ENCODE measurements around the gene EFR3B.
A peak's percentile ranks its signal among the peaks of the same experiment; 100 is the strongest.
"Not testable (repeated sequence)": the region's sequence is repeated elsewhere in the genome, so short reads cannot be mapped to it uniquely, and the experiment has no call there.

Gene EFR3B, protein sequence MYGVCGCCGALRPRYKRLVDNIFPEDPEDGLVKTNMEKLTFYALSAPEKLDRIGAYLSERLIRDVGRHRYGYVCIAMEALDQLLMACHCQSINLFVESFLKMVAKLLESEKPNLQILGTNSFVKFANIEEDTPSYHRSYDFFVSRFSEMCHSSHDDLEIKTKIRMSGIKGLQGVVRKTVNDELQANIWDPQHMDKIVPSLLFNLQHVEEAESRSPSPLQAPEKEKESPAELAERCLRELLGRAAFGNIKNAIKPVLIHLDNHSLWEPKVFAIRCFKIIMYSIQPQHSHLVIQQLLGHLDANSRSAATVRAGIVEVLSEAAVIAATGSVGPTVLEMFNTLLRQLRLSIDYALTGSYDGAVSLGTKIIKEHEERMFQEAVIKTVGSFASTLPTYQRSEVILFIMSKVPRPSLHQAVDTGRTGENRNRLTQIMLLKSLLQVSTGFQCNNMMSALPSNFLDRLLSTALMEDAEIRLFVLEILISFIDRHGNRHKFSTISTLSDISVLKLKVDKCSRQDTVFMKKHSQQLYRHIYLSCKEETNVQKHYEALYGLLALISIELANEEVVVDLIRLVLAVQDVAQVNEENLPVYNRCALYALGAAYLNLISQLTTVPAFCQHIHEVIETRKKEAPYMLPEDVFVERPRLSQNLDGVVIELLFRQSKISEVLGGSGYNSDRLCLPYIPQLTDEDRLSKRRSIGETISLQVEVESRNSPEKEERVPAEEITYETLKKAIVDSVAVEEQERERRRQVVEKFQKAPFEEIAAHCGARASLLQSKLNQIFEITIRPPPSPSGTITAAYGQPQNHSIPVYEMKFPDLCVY

DNA sequence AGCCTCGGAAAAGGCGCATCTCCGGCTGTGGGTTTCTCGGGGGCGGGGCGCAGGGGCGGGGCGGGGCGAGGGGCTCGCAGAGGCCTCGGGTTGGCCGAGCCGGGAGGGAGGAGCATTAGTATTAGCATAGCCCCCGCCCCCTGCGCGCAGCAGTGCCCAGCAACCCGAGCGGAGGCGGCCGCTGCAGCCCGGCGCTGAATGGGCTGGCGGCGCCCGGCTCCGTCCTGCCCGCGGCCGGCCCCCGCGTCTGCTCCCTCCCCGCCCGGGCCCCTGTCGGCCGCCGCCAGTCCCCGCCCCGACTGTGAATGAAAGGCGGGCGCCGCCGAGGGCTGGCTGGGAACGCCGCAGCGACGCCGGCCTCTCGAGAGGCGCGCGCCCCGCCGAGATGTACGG, at the start of gene EFR3B:
TSS of gene EFR3B (plus strand) at position 149 of the 393 bp plus-strand sequence. CDS start at position 386, 237 bp downstream.
- DNase-seq (ENCODE audit: low read depth) = peak; percentile 96

DNA sequence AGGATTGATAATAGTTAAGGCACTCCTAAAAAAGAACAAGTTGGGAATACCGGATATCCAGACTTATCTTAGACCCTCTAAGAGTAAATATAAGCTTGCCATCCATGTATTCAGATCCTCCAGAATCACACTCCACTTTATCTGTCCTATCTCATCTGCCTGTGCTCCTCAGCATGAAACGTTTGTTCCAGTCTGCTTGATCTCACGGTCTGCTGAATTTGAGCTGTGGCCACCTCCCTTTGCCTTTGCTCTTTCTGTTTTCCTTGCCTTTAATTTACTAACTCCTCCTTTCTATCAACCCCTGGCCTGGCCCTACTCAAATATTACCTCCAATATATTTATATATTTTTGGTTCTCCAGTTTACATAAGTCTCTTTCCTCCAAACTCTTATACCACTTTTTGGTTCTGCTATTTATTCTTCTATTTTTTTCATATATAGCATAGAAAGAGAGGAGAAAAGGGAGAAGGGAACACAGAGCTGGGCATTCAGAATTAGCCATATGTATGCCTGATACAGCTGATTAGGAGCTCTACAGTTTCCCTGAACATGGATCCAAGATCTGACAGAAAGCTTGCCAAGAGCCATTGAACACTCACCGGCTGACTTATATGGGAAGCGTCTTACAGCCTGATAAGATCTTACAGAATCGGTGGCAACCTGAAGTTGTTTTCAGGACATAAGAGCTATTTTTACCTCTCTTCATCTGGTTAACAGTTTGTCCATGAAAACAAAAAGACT, 48.3 kb upstream of the EFR3B start:
- DNase-seq (ENCODE audit: low read depth) = peak; percentile 27

DNA sequence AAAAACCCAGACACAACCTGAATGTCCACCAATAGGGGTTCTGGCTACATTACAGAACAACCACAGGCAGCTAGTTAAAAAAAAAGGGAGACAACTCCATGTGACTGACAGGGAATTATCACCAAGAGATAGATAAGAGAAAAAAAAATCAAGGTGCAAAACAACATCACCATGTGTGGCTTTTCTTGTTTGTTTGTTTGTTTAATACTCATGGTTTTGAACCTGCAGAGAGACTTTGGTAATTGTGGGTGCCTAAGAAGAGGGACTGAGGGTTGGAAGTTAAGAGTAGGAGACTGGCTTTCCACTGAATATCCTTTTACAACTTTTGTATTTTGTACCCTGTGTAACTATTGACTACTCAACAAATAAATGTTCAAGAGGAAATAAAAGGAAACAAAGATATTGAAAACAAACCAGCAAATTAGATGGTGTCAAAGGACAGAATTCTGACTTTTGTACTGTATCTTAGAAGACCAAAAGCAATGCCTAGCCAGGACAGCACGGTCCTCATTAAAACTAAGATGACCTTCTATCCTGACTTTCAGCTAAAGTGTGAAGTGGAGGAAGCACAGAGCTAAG, 47.6 kb upstream of the EFR3B start:
- no peak for DNase-seq (ENCODE audit: low read depth)

DNA sequence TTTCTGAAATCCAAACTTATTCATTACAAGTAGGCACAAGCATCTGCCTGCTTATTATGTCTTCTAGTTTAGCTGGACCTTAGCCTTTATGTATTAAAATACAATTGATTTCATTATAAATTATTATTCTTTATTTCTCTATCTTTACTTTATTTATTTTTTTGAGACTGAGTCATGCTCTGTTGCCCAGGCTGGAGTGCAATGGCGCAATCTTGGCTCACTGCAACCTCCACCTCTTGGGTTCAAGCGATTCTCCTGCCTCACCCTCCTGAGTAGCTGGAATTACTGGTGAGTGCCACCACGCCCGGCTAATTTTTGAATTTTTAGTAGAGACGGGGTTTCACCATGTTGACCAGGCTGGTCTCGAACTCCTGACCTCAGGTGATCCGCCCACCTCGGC, 42.8 kb upstream of the EFR3B start:
- DNase-seq (ENCODE audit: low read depth) = not testable (repeated sequence)

DNA sequence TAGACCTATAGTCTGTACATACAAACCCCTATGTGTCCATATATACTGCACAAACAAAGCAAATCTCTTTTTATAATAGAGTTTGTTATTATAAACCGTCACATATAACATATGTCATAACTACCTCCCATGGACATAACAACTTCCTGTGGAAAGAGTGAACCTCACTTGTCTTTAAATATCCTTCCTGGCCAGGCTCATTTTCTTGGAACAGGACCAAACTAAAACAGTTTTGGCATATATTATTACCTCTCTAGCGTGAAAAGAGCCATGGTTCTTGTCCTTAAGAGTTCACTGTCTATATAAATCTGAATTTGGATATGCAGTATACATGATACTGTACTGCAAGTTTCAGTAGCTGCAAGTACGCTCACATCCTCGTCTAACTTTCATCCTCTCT, 41.8 kb upstream of the EFR3B start:
- DNase-seq (ENCODE audit: low read depth) = peak; percentile 15

DNA sequence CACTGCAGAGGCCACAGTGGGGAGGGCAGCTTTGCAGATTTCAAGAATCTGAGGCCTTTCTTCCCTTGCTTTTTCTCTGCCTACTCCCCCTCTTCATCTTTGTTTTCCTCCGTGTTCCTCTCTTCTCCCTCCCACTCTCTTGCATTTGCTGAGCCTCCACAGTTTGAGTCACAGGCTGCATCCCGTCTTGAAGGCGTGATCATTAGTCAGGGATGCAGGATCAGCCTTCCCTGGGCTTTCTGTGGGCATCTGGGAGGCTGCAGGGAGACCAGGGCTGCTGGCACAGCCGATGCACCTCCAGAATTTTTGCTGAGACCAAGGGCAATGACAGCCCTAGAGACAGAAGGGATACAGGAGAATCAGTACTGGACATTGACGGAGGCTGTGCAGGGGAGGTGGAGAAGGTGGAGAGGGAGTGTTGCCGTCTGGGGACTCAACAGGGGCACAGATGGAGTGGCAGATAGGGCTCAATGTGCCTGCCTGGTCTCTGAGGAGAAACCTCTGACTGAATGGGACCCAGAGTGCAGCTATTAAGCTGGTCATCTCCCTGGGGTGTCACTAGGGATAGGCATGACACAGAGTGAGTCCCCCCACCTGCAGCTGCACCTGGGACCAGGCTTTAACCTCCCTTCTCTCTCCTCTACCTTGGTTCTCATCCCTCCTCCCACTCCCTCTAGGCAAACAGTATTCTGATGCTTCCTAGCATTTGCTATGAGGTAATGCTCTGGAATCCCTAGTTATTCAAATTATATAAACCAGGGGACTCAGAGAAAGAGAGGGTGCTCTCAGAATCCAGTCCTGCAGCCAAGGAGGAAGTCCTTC, 41.2 kb upstream of the EFR3B start:
- DNase-seq (ENCODE audit: low read depth) = peak; percentile 50

DNA sequence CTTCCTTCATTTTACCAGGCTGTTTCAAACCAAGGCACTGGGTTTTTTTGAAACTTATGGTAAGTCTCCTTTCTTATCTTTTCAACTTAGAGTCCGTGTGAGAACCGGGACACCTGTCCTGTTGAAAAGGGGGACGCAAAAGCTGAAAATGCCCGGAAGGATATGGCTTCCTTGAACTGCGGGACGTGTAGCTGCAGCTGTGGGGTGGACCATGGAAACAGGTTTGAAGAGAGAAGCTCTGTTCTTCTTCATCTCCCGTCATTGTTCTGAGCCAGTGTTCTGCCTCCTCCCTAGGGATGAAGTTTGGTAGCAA, 40.6 kb upstream of the EFR3B start:
- DNase-seq (ENCODE audit: low read depth) = no peak

DNA sequence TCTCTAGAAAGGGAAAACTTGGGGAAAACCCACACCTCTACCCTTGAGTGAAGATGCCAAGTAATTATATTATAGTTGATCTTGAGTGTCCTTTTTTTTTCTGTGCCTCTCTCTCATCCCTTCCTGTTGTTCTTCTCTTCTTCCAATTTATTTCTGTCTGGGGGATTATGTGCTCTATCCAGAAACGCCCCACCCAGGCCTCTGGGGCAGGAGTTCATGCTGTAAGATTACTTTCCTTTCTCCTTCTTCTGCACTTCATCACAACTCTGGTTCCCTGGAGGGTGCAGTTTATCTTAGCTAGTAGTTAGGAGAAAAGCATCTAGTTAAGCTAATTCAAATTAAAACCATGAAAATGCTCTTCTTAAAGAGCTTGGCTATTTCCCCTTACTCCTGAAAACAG, 39.8 kb upstream of the EFR3B start:
- no peak for DNase-seq (ENCODE audit: low read depth)

DNA sequence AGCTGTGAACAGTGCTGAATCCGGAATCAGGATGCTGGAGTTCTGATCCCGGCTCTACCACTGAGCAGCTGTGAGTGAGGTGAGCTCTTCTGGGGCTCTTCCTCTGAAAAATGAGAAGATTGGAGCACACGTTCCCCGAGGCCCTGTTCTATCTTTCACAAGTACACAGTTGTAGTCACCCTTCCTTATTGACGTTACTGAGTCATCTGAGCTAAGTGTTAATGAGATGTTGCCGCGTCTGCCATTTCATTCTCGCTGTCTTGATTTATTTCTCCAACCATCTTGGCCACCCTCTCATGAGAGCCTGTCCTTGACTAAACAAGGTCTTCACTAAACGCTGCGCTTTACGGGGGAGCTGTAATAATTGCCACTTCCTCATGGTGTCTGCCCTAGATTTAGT, 31.9 kb upstream of the EFR3B start:
- DNase-seq (ENCODE audit: low read depth) = peak; percentile 6

DNA sequence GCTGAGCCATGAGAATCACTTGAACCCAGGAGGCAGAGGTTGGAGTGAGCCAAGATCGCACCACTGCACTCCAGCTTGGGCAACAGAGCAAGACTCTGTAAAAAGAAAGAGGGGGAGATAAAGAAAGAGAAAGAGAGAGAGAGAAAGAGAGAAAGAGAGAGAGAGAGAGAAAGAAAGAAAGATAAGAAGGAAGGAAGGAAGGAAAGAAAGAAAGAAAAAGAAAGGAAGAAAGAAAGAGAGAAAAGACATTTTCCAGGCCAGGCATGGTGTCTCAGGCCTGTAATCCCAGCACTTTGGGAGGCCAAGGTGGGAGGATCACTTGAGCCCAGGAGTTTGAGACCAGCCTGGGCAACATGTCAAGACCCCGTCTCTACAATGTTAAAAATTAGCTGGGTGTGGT, 30.5 kb upstream of the EFR3B start:
- DNase-seq (ENCODE audit: low read depth) = not testable (repeated sequence)

DNA sequence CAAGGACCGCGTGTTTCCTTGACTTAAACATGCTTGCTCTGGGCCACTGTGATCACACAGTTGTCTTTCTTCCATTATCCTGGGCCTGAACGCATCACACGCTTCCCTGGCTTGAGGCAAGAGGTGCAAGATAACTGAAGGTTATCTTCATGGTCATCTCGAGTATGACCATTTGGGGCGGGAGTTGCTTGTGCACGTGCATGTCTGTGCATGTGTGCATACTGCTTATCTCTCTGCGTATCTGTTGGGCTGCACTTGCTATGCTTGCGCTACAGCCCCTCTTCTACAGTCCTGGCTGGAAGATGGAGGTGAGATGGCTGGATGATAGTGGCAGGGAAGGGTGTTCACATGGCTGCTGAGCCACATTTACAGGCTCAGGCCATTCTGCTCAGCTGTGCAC, 27.2 kb upstream of the EFR3B start:
- DNase-seq (ENCODE audit: low read depth) = no peak

DNA sequence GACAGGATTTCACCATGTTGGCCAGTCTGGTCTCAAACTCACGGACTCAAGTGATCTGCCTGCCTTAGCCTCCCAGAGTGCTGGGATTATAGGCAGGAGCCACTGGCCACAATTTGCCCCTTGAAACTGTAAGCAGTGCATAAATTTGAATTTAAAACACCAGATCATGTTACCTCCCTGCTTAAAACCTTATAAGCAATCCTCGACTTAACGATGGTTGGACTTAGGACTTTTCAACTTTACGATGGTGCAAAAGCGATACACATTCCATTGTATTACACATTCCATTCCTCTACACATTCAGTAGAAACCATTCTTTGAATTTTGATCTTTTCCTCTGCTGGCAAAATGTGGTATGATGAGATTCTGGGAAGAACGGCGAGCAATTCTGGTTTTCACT, 23.2 kb upstream of the EFR3B start:
- DNase-seq (ENCODE audit: low read depth) = peak; percentile 39

DNA sequence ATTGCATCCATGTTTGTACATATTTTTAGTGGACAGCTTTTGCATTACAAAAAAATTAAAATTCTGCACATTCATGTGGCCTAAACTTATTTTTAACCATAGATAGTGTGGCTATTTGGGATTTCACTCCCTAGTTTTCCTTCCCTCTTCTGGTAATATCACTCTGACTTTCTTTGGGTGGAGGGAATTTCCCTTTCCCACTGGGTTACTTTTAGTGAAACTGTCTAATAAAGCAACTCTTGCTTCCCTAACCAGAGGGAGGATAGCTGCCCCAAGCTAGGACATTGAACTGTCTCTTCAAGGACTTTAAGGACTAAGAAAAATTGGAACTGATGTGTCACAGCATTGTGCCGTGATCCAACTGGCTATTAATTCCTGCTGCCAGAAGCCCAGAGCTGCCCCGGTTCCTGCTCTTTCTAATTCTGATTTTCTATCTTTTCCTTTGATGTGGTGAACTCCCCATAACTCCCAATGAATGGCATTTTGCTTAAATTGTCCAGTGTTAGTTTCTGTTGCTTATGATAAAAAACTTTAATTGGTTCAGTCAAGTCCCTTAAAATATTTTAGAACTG, 20.0 kb upstream of the EFR3B start:
- DNase-seq (ENCODE audit: low read depth) = no peak

DNA sequence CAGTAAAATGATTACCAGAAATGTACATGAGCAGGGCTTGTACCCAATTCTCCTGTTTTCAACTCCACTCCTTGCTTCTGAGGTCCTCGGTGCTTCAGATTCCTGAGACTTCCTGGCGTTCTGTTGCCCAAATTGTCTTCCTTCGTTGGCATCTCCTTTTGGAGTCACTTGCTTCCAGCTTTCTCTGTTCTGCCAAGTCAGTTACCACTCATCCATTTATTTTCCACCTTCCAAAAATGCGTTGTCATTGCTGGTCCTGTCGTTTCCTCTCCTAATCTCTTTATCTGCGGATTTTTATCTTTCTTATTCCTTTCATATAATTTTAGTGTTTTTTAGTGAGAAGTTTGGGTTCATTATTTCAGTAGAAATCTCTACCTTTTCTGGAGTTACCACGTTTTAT, 18.5 kb upstream of the EFR3B start:
- no peak for DNase-seq (ENCODE audit: low read depth)

DNA sequence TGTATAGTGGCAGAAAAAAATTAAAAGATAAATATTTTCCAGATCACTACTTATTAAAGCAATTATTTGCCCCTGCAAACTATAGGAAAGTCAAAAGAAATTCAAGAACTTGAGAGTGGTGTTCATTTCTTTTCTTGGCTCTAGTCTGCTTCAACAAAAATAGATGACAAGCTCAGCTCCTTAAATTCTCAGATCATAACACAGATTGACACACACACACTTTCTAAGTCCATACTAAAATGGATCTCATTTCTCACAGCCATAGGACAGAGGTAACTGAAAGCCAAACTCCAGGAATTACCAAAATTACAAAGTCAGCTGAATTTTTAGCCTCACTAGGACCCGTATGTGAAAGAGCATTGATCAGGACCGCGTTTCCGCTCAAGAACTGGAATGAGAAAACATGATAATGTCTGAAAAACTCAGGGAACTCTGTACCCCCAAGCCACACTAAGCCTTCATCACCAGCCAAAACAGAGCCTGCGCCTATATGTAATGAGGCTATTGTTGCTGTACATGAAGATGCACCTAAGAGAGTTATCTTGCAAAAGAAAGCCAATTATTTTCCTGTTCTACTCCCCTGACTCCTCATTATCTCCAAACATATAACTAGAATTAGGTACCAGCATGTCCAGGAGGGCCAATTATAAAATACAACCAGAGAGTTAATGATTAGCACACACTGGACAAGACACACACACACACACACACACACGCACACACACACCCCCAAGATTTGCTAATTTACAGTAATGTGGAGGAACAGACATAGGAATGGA, 16.5 kb upstream of the EFR3B start:
- no peak for DNase-seq (ENCODE audit: low read depth)

DNA sequence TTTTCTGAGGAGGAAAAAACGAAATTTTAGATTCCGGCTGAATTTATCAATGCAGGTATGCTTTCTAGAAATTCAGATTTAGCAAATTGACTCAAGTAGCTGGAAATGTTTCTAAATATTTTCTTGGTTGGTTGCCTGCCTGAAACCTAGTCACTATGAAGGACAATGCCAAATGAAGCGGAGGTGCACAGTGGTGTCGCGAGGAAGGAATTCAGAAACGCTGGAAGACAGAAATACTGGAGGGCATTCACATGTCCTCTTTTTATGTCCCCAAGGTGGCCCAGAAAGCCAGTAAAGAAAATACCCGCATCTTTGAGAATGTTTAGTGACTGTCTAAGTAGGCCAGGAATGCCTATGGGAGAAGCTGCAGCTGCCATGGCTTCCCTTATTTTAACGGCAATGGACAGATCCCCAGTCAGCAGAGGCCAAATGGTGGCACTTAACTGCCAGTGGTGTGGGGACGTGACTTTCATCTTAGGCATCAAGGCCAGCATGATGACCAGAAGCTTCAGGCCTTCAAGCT, 15.8 kb upstream of the EFR3B start:
- DNase-seq (ENCODE audit: low read depth) = no peak

DNA sequence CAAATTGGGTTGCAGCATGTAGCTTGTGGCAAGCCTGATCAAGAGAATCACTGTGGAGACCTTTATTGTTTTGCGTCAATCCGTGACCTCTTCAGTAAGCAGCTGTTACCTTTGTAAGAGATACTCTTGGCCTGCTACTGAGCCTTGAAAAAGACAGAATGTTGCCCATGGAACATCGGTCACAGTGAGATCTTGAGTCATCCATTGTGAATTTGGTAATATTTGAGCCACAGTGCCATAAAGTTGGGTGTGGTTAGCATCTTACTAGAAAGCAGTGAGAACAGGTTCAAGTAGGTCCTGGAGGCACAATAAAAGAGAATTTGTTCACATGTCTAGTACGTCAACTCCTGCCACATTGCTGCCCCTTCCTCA, 12.7 kb upstream of the EFR3B start:
- DNase-seq (ENCODE audit: low read depth) = no peak

DNA sequence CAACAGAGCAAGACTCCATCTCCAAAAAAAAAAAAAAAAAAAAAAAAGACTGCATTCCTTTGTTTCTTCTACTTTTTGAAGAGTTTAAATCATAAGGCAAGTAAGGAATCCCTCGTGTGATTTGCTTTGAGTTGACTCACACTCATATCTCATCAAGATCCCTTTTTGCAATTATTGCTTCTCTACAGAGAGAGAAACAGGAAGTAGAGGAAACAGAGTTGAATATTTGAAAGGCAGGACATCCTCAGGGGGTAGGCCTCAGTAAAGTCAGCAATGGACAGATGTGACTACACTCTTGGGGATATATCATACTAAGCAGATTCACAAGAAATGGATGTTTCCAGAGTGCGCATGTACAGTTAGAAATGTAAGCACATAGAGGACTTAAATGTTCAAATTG, 11.2 kb upstream of the EFR3B start:
- DNase-seq (ENCODE audit: low read depth) = peak; percentile 46

DNA sequence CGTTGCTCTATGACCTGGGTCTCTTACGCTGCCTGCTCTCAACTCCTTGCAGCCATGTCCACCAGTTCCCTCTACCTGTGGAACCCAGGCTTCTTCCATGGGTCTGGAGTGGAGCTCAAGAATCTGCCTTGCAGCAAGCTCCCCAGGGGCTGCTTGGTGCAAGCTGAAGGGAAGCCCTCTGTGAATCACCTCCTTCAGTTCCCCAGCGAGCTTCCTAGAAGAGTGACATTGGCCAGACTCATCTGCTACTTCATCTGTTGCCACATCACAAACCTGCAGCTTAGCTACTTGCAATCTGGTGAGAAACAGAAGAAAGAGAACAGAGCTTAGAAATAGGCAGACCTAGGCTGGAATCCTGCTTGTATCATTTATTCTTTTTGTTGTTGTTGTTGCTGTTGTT, 9.8 kb upstream of the EFR3B start:
- DNase-seq (ENCODE audit: low read depth) = peak; percentile 13

DNA sequence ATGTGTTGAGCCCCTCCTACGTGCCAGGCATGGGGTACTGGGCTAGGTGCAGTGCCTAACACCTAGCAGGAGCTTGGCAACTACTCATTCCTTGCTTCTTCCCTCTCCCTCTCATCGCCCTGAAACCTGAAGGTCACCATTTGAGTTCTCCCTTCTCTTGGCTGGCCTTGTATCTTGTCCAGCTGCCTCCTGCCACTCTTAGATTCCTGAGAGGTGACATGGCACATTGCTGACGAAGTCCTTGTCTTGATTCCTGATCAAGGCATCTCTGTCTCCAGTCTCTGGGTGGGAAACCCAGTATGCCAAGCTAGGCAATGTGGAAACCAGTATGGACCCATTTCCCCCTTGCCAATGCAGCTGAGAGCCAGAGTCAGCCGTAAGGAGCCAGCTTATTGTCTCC, 9.0 kb upstream of the EFR3B start:
- DNase-seq (ENCODE audit: low read depth) = peak; percentile 32
